K562 (cell line): ENCODE data around the gene TAAR1. TPM values are rescaled to one million over a fixed set of nuclear protein-coding genes. Genes with fewer than 3 reads are reported as not detected.

Source experiments
- ATAC-seq: fragments of 200-7000 bp; cut with Tn5 transposase; 3 replicates; pipeline ENCODE4 v1.9.1; 2020; ENCODE audit warnings: moderate library complexity
- BruUV-seq: library from RNA; stranded (reverse); fragments of 400-500 nt; replicated peaks from 2 replicates; lab custom pipeline; 2021; lab: Mats Ljungman, UMichigan
- CTCF ChIA-PET: fragments of 300-600 bp; formaldehyde crosslinking; extraction: SDS; loops from one replicate; lab custom pipeline; 2021; ENCODE audit warnings: low intra/inter-chr PET ratio; lab: Yijun Ruan, JAX
- POLR2A ChIA-PET: fragments of 300-600, 350-650 bp; sonication (Branson Sonifier 250); formaldehyde crosslinking; extraction: SDS; loops from one replicate; lab custom pipeline; 2021; ENCODE audit warnings: antibody characterized with exemption, inconsistent platforms; lab: Yijun Ruan, JAX
- DNase-seq, 4 experiments: peaks; one replicate each; pipeline versions ENCODE4 v3.0.0 to v3.0.0-alpha.2; 2011 to 2018; ENCODE audit warnings: low spot score in 3 of 4, mixed read lengths in 3 of 4; ENCODE audit errors: extremely low read depth in 1 of 4
- FAIRE-seq: peaks from 2 replicates; lab custom pipeline; 2011; peaks lifted over from hg19 to GRCh38; lab: Jason Lieb, UNC
- H2AFZ ChIP-seq: 2 replicates; pipeline ENCODE4 v1.6.0; 2011; ENCODE audit warnings: low read depth, low read length, control low read depth, inconsistent platforms
- H3K27ac ChIP-seq: fragments of 200-600 bp; 3 replicates; pipeline ENCODE4 v1.8.0; 2011; ENCODE audit warnings: low read depth, mild to moderate bottlenecking, control low read depth, inconsistent platforms, low read length, moderate library complexity, mixed read lengths; ENCODE audit errors: extremely low read depth
- H3K27me3 ChIP-seq, 2 experiments: fragments of 300-600 bp in 1 of 2; 2 replicates in 1 of 2; 3 replicates in 1 of 2; pipeline versions ENCODE4 v1.6.0 to v1.8.0; 2011; ENCODE audit warnings: inconsistent platforms in 2 of 2, low read length in 2 of 2, mild to moderate bottlenecking in 1 of 2, mixed read lengths in 1 of 2, moderate library complexity in 1 of 2; ENCODE audit not compliant: control insufficient read depth in 2 of 2, insufficient read depth in 2 of 2
- H3K36me3 ChIP-seq: fragments of 300-600 bp; 3 replicates; pipeline ENCODE4 v1.8.0; 2011; ENCODE audit warnings: mild to moderate bottlenecking, low read length, inconsistent platforms; ENCODE audit not compliant: control insufficient read depth, insufficient read depth
- H3K4me1 ChIP-seq, 2 experiments: fragments of 200-600 bp in 1 of 2; replicated peaks in 1 of 2; 2 replicates in 1 of 2; 3 replicates in 1 of 2; pipeline versions ENCODE4 v1.5.1 to v1.8.0; 2011; ENCODE audit warnings: inconsistent platforms in 2 of 2, low read length in 2 of 2, mild to moderate bottlenecking in 1 of 2, mixed read lengths in 1 of 2, moderate library complexity in 1 of 2; ENCODE audit not compliant: control insufficient read depth in 2 of 2, insufficient read depth in 2 of 2
- H3K4me2 ChIP-seq: 2 replicates; pipeline ENCODE4 v1.6.1; 2011; ENCODE audit warnings: low read length, control low read depth, inconsistent platforms, mixed read lengths; ENCODE audit not compliant: insufficient read depth
- H3K4me3 ChIP-seq: fragments of 200-600 bp; sonication (generic), shearing (Covaris generic); 2 replicates; pipeline ENCODE4 v1.5.1; 2016; ENCODE audit warnings: control low read depth, inconsistent platforms
- H3K79me2 ChIP-seq: fragments of 200-600 bp; 3 replicates; pipeline ENCODE4 v1.8.0; 2011; ENCODE audit warnings: low read length, inconsistent platforms; ENCODE audit not compliant: control insufficient read depth, insufficient read depth
- H3K9ac ChIP-seq, 2 experiments: 2 replicates each; pipeline versions ENCODE4 v1.6.0 to v1.6.1; 2011; ENCODE audit warnings: low read depth in 2 of 2, low read length in 2 of 2, control low read depth in 1 of 2, inconsistent platforms in 1 of 2, mild to moderate bottlenecking in 1 of 2, mixed read lengths in 1 of 2; ENCODE audit not compliant: insufficient read depth in 1 of 2
- H3K9me1 ChIP-seq: one replicate; pipeline ENCODE4 v1.6.0; 2011; ENCODE audit warnings: inconsistent platforms, mild to moderate bottlenecking, low read length, moderate library complexity; ENCODE audit not compliant: control insufficient read depth, insufficient read depth
- H3K9me3 ChIP-seq: replicated peaks from 2 replicates; pipeline ENCODE4 v1.5.1; 2011; ENCODE audit warnings: low read depth, low read length, inconsistent platforms; ENCODE audit not compliant: control insufficient read depth, insufficient read depth
- H4K20me1 ChIP-seq: replicated peaks from 2 replicates; pipeline ENCODE4 v1.6.1; 2011; ENCODE audit warnings: low read length, inconsistent platforms, mixed read lengths; ENCODE audit not compliant: control insufficient read depth, insufficient read depth
- CUX1 ChIP-seq: fragments of 200-800 bp; sonication (Bioruptor generic); IDR thresholded peaks from 2 replicates; pipeline ENCODE4 v1.6.1; 2016; ENCODE audit warnings: missing genetic modification characterization, missing compliant biosample characterization
- FOXP1 ChIP-seq: sonication (generic); formaldehyde crosslinking; IDR thresholded peaks from 2 replicates; pipeline ENCODE4 v1.8.0; 2022; ENCODE audit warnings: mild to moderate bottlenecking, missing genetic modification reagents
- KLF16 ChIP-seq: IDR thresholded peaks from 2 replicates; pipeline ENCODE4 v1.6.1; 2016; ENCODE audit warnings: antibody characterized with exemption
- NCOR1 ChIP-seq: fragments of 450-650 bp; IDR thresholded peaks from 2 replicates; pipeline ENCODE4 v1.6.1; 2016; ENCODE audit warnings: mild to moderate bottlenecking, moderate library complexity
- POLR3G ChIP-seq: IDR thresholded peaks from 2 replicates; pipeline ENCODE4 v1.6.1; 2011; ENCODE audit not compliant: insufficient read length, insufficient replicate concordance; ENCODE audit errors: extremely low read depth
- SLC30A9 ChIP-seq: fragments of 250-450 bp; sonication (Bioruptor Pico); IDR thresholded peaks from 2 replicates; pipeline ENCODE4 v1.8.0; 2022; ENCODE audit warnings: mild to moderate bottlenecking, moderate library complexity
- SNAPC5 ChIP-seq: fragments of 250-450 bp; sonication (Bioruptor Pico); IDR thresholded peaks from 2 replicates; pipeline ENCODE4 v1.8.0; 2021; ENCODE audit warnings: moderate library complexity, mild to moderate bottlenecking, inconsistent platforms
- TFAP4 ChIP-seq: sonication (generic); formaldehyde crosslinking; IDR thresholded peaks from 2 replicates; pipeline ENCODE4 v1.8.0; 2022; ENCODE audit warnings: missing genetic modification reagents, mild to moderate bottlenecking, moderate library complexity, borderline replicate concordance
- ZNF121 ChIP-seq: sonication (generic); formaldehyde crosslinking; conservative IDR thresholded peaks from 2 replicates; pipeline ENCODE4 v1.8.0; 2022; ENCODE audit warnings: missing genetic modification reagents
- ZNF398 ChIP-seq: fragments of 250-450 bp; sonication (Bioruptor Pico); IDR thresholded peaks from 2 replicates; pipeline ENCODE4 v1.8.0; 2021; ENCODE audit warnings: moderate library complexity, mild to moderate bottlenecking, inconsistent platforms
- ZNF408 ChIP-seq: fragments of 250-450 bp; sonication (Bioruptor Pico); IDR thresholded peaks from 2 replicates; pipeline ENCODE4 v1.4.0; 2020; ENCODE audit warnings: low read depth, mild to moderate bottlenecking, moderate library complexity
- ZNF644 ChIP-seq: fragments of 200-800 bp; sonication (Bioruptor generic); IDR thresholded peaks from 2 replicates; pipeline ENCODE4 v1.6.1; 2016; ENCODE audit warnings: low read depth, missing genetic modification characterization, missing compliant biosample characterization
- ZNF764 ChIP-seq: fragments of 250-450 bp; sonication (Bioruptor Pico); IDR thresholded peaks from 2 replicates; pipeline ENCODE4 v1.4.0; 2020; ENCODE audit warnings: low read depth, mild to moderate bottlenecking, moderate library complexity
- WGBS: fragments of 100-300 bp; shearing (Covaris generic); methylation state at CpG from one replicate; pipeline ENCODE4 v1.1.6; 2016; ENCODE audit warnings: low coverage, mixed read lengths; ENCODE audit not compliant: insufficient coverage; ENCODE audit errors: missing lambda C conversion rate; 5-methylcytosine and 5-hydroxymethylcytosine counted together
- in situ Hi-C: fragments of 300-500 bp; cut with MboI; formaldehyde crosslinking; loops from 4 replicates; pipeline ENCODE4 v1.15.0; 2018; ENCODE audit warnings: inconsistent platforms, mixed read lengths
- intact Hi-C: fragments of 100-400 bp; cut with micrococcal nuclease; formaldehyde crosslinking; loops from 2 replicates; pipeline ENCODE4 v1.14.2; 2022
- polyA plus RNA-seq, 8 experiments: library from polyadenylated mRNA; depleted of rRNA in 4 of 8; stranded (reverse) in 5 of 8; unstranded in 3 of 8; fragments of >200 nt; fragmentation: Nextera tagmentation in 2 of 8; fragmentation: Illumina TruSeq in 1 of 8; extraction: Ambion mirVana in 2 of 8; extraction: Trizol in 1 of 8; gene quantifications; 2 replicates each; pipeline versions ENCODE4 v1.2.1 to v1.2.3, GENCODE V29; 2011 to 2014; ENCODE audit warnings: inconsistent platforms in 1 of 8, missing spikeins in 1 of 8
- total RNA-seq, 7 experiments: library from RNA; depleted of rRNA in 6 of 7; stranded (reverse); fragments of >200 nt in 6 of 7; fragmentation: Illumina TruSeq in 2 of 7; extraction: Trizol in 2 of 7; gene quantifications; 2 replicates each; pipeline versions ENCODE4 v1.2.1 to v1.2.3, GENCODE V29; 2011 to 2021; ENCODE audit warnings: low replicate concordance in 1 of 7

The TAAR1 gene
- total and polyA plus RNA-seq, 9 of the 15 experiments (the other 6 are each of a cell fraction or from before 2014, with no cell fraction given), result not detected

- no peak for TF ChIP-seq ZNF398
Measured at GRCh38 chr6:132648828-132649227, 10.2 kb downstream of the TAAR1 start (continued).

DNA sequence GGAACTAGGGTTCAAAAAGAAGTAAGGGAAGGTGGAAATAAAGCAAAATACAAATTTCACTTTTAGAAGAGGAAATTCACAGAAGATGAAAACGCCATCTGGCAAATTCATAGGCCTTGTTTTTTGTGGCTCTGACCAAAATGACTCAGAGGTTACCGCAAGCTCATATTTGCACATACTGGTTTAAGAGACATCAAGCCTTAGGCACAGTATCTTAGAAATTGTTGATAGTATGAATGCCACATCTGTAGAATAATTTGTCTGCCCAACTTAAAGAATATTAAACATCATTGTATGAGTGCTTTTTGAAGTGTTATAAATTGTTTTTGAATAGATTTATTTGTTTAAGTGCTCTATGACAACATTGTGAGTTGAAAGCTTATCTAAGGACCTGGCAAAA, 10.6 kb downstream of the TAAR1 start:
- H4K20me1 ChIP-seq, result no peaks in the 10 kb centered on the region
- ATAC-seq (no peak), FAIRE-seq (no peak), DNase-seq (no peak)
- no peaks in the 10 kb centered on the region for H3K36me3 ChIP-seq
- H3K9me1 ChIP-seq, result no peaks in the 10 kb centered on the region
- ChIA-PET POLR2A (interaction anchor here (0.6 to 0.9 kb wide), 3 partner anchors 16 to 311 kb away, joined by 3 read pairs; partner anchors contain the start of gene RPS12), CTCF (no interaction called here)
- in situ Hi-C loops (no loop called here), intact Hi-C loops (no loop called here)
- H3K9me3 ChIP-seq, result no peaks in the 10 kb centered on the region
- BruUV-seq, result no TSS peak
- no peak overlapping the region for H3K27ac ChIP-seq
- H3K27me3 ChIP-seq, result no peaks in the 10 kb centered on the region
- H3K4me3 ChIP-seq, result no peak overlapping the region
- no peak overlapping the region for H3K4me2 ChIP-seq
- H3K4me1 ChIP-seq, result no peaks in the 10 kb centered on the region
- WGBS, result 0% methylated on average over 2 of the region's 2 CpGs
- no peak overlapping the region for H3K9ac ChIP-seq
- no peak overlapping the region for H2AFZ ChIP-seq
- H3K79me2 ChIP-seq, result no peaks in the 10 kb centered on the region
- TF ChIP-seq SNAPC5 (CRISPR knock-in tag) (no peak), TFAP4 (CRISPR knock-in tag) (no peak), ZNF644 (tag) (no peak), ZNF408 (CRISPR knock-in tag) (no peak), CUX1 (CRISPR knock-in tag) (no peak), ZNF764 (CRISPR knock-in tag) (no peak), KLF16 (no peak), ZNF121 (CRISPR knock-in tag) (no peak), FOXP1 (CRISPR knock-in tag) (no peak), NCOR1 (no peak), SLC30A9 (CRISPR knock-in tag) (no peak), POLR3G (no peak)
